ENCODE results near the gene TFF3. TPM values are rescaled to one million over a fixed set of nuclear protein-coding genes. Genes with fewer than 3 reads are reported as not detected.

The TFF3 gene
- polyA plus RNA-seq, 3 donors: 0.07 TPM; not detected in 2

GRCh38 chr21:42278451-42279149 is 36.6 kb downstream of the TFF3 start:
- H3K27me3 ChIP-seq (ENCODE audit: control insufficient read depth in 2 of 2, insufficient read depth in 2 of 2, low read length in 2 of 2): no peaks in the 10 kb centered on the region
- H3K9me3 Mint-ChIP-seq: no peaks in the 10 kb centered on the region
- no peaks in the 10 kb centered on the region for H3K79me2 ChIP-seq (ENCODE audit: insufficient read depth, low read length)
- H3K4me3 Mint-ChIP-seq: no peak overlapping the region
- no peaks in the 10 kb centered on the region for H3K9me3 ChIP-seq (replicated peaks in 1 of 2; ENCODE audit: control insufficient read depth in 1 of 2, insufficient read depth in 1 of 2, low read length in 2 of 2)
- H3K9ac ChIP-seq (ENCODE audit: insufficient read depth, low read length, poor library complexity, severe bottlenecking): no peak overlapping the region
- H3K4me1 Mint-ChIP-seq: no peaks in the 10 kb centered on the region
- intact Hi-C loops (cut with micrococcal nuclease): no loop called here
- no peak overlapping the region for H3K4me2 ChIP-seq (replicated peaks; ENCODE audit: extremely low read depth, low read length, poor library complexity, severe bottlenecking)
- peaks cover 0 to 5% (median 4%) of the 10 kb centered on the region in 3 donors for H3K27me3 Mint-ChIP-seq (ENCODE audit: low read depth in 3 of 3)
- no peak overlapping the region for H3K27ac Mint-ChIP-seq
- no peak overlapping the region for H3K4me3 ChIP-seq (replicated peaks in 1 of 3; ENCODE audit: low read depth in 2 of 3, low read length in 3 of 3)
- H3K36me3 ChIP-seq (replicated peaks in 1 of 2; ENCODE audit: control insufficient read depth in 1 of 2, insufficient read depth in 2 of 2, low read length in 2 of 2): peaks cover 0 to 3% of the 10 kb centered on the region in 2 donors
- no peak for DNase-seq
- H4K20me1 ChIP-seq (ENCODE audit: insufficient read depth, low read length): no peaks in the 10 kb centered on the region
- no peaks in the 10 kb centered on the region for H3K4me1 ChIP-seq (ENCODE audit: control insufficient read depth in 1 of 2, insufficient read depth in 2 of 2, low read length in 2 of 2)
- H3K27ac ChIP-seq (ENCODE audit: low read depth in 1 of 2, low read length in 2 of 2): no peak overlapping the region
- TF ChIP-seq CTCF (IDR thresholded peaks at IDR 0.05): no peak
- 95% methylated on average over 18 of the region's 19 CpGs for WGBS (ENCODE audit: insufficient coverage)
- no peak overlapping the region for H2AFZ ChIP-seq (ENCODE audit: insufficient read depth, low read depth, low read length, poor library complexity, severe bottlenecking)
- peaks cover 12 to 34% of the 10 kb centered on the region in 2 donors for H3K36me3 Mint-ChIP-seq

- no peaks in the 10 kb centered on the region for H3K4me1 Mint-ChIP-seq
- no peak overlapping the region for H3K4me3 Mint-ChIP-seq
- Histone ChIP-seq H3K79me2 (ENCODE audit: insufficient read depth, low read length) (no peaks in the 10 kb centered on the region), H2AFZ (ENCODE audit: insufficient read depth, low read depth, low read length, poor library complexity, severe bottlenecking) (no peak overlapping the region), H3K27me3 (ENCODE audit: control insufficient read depth in 2 of 2, insufficient read depth in 2 of 2, low read length in 2 of 2) (no peaks in the 10 kb centered on the region), H3K9me3 (replicated peaks in 1 of 2; ENCODE audit: control insufficient read depth in 1 of 2, insufficient read depth in 1 of 2, low read length in 2 of 2) (no peaks in the 10 kb centered on the region), H3K4me3 (replicated peaks in 1 of 3; ENCODE audit: low read depth in 2 of 3, low read length in 3 of 3) (no peak overlapping the region), H4K20me1 (ENCODE audit: insufficient read depth, low read length) (no peaks in the 10 kb centered on the region), H3K9ac (ENCODE audit: insufficient read depth, low read length, poor library complexity, severe bottlenecking) (no peak overlapping the region), H3K27ac (ENCODE audit: low read depth in 1 of 2, low read length in 2 of 2) (no peak overlapping the region), H3K4me1 (ENCODE audit: control insufficient read depth in 1 of 2, insufficient read depth in 2 of 2, low read length in 2 of 2) (no peaks in the 10 kb centered on the region), H3K4me2 (replicated peaks; ENCODE audit: extremely low read depth, low read length, poor library complexity, severe bottlenecking) (no peak overlapping the region), H3K36me3 (replicated peaks in 1 of 2; ENCODE audit: control insufficient read depth in 1 of 2, insufficient read depth in 2 of 2, low read length in 2 of 2) (peaks cover 0 to 3% of the 10 kb centered on the region in 2 donors)
- no CpG with 5 or more reads among the region's 4 CpGs for WGBS (ENCODE audit: insufficient coverage)
- no peak for DNase-seq
- peaks cover 0 to 5% (median 4%) of the 10 kb centered on the region in 3 donors for H3K27me3 Mint-ChIP-seq (ENCODE audit: low read depth in 3 of 3)
- peaks cover 10 to 31% of the 10 kb centered on the region in 2 donors for H3K36me3 Mint-ChIP-seq
- no peak for TF ChIP-seq CTCF (IDR thresholded peaks at IDR 0.05)
- intact Hi-C loops (cut with micrococcal nuclease): no loop called here
- H3K9me3 Mint-ChIP-seq: no peaks in the 10 kb centered on the region
- no peak overlapping the region for H3K27ac Mint-ChIP-seq
These were observed 37.6 kb downstream of the TFF3 start for GRCh38 chr21:42277593-42277992.
